Measurements from ENCODE around the gene BANF1.

- TF ChIP-seq, protein P1, sequence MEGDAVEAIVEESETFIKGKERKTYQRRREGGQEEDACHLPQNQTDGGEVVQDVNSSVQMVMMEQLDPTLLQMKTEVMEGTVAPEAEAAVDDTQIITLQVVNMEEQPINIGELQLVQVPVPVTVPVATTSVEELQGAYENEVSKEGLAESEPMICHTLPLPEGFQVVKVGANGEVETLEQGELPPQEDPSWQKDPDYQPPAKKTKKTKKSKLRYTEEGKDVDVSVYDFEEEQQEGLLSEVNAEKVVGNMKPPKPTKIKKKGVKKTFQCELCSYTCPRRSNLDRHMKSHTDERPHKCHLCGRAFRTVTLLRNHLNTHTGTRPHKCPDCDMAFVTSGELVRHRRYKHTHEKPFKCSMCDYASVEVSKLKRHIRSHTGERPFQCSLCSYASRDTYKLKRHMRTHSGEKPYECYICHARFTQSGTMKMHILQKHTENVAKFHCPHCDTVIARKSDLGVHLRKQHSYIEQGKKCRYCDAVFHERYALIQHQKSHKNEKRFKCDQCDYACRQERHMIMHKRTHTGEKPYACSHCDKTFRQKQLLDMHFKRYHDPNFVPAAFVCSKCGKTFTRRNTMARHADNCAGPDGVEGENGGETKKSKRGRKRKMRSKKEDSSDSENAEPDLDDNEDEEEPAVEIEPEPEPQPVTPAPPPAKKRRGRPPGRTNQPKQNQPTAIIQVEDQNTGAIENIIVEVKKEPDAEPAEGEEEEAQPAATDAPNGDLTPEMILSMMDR (IDR thresholded peaks at IDR 0.05) = no peak
- TF ChIP-seq POLR2AphosphoS5 (IDR thresholded peaks at IDR 0.05) (no peak), POLR2A (IDR thresholded peaks at IDR 0.05) (no peak), EP300 (IDR thresholded peaks at IDR 0.05) (no peak)
These were observed 30.2 kb upstream of the BANF1 start for GRCh38 chr11:65972116-65972515.

Data from suprapubic skin (tissue), 4 donors.